H4 (cell line): ENCODE measurements around the gene HDGF. TPM values are rescaled to one million over a fixed set of nuclear protein-coding genes. Genes with fewer than 3 reads are reported as not detected.

Source experiments
- DNase-seq: peaks from one replicate; pipeline ENCODE4 v3.0.0-alpha.2; 2015; ENCODE audit warnings: low spot score
- total RNA-seq: library from RNA; depleted of rRNA; stranded (reverse); fragments of >200 nt; shearing (Covaris generic); gene quantifications from 2 replicates; pipeline ENCODE4 v1.2.3, GENCODE V29; 2014; rRNA removed

HDGF gene
- total RNA-seq, 1 experiment from 2014 or later: 168 TPM

DNA sequence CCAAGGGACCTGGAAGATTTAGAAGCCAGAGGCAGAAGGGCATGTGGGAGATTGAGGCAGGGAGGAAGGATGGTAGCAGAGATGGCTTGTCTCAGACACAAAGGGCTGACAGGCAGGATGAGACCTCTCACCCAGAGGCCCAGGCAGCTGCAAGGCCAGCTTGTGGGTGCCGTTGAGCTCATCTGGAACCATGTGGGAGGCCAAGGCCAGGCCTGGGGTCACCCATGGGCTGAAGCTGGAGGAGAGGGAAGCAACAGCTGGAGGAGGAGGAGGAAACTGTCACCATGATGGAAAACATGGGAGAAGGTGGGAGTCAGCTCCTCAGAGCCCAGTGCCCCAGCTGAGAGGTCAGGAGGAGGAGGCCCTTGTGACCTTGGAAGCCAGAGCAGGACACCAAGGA lies 52.5 kb downstream of the HDGF start:
- DNase-seq: no peak

DNA sequence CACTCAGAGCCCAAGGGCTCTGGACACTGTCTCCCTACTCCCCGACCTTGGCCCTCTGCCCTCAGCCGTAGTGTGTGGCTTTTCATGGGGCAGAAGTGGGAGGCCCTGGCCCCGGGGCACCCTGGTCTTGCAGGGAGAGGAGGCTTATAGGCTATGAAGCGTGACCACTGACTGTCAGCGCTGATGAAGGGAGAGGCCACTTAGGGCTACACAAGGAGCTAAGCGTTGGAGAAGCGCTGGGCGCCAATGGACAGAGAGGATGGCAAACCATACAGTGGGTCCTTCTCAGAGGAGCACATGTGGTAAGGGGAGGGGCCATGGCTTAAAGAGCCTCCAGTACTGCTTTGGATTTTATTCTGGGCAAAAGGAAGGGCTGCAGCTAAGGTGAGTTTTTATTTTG lies 54.0 kb downstream of the HDGF start:
- no peak for DNase-seq

- no peak for DNase-seq
These were observed 54.7 kb downstream of the HDGF start for GRCh38 chr1:156696755-156697154.

DNA sequence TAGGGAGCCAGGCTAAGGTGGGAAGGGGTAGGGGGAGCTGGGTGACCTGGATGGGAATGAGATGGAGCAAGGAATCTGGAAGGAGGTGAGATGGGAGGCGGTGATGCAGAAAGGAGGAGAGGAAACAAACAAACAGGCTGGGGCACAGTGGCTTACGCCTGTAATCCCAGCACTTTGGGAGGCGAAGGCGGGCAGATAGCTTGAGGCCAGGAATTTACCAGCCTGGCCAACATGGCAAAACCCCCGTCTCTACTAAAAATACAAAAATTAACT lies 56.8 kb downstream of the HDGF start:
- no peak for DNase-seq

DNA sequence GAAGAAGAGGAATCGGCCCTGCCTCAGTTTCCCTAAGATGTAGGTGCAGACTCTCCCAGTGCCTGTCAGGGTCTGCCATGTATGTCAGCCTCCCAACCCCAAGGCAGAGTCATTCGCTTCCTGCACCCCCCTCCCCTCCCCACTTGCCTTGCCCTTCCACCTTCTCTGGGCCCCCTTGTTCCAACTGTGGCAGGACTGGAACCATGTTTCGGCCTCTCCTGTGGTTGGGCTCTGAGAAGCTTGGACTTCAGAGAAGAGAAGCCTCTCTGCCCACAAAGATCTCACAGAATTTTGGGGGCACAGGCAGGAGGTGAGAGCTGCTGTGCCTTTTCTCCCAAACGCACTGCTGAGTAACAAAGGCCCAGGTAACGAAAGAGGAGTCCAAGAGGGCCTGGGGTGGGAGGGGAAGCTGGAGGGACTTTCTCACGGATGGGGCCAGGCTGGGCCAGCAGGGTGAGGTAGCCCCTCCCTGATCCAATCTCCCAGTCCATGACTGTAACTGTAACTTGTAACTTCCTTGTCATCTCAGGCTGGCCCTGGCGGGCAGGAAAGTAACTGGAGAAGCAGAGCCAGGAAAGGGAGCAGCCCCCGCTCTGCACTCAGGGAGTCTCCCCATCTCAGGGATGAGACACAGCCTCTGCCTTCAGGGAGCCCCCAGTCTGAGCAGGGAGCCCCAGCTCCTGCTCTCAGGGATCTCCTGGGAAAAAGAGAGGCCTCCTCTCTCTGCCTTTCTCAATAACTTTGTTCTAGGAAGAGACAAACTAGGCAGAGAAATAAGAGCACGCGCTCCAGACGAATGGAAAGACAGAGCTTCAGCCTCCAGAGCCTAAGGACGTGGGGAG lies 57.4 kb downstream of the HDGF start:
- DNase-seq: no peak

- DNase-seq: no peak
These were observed 58.3 kb downstream of the HDGF start for GRCh38 chr1:156692925-156693847.

DNA sequence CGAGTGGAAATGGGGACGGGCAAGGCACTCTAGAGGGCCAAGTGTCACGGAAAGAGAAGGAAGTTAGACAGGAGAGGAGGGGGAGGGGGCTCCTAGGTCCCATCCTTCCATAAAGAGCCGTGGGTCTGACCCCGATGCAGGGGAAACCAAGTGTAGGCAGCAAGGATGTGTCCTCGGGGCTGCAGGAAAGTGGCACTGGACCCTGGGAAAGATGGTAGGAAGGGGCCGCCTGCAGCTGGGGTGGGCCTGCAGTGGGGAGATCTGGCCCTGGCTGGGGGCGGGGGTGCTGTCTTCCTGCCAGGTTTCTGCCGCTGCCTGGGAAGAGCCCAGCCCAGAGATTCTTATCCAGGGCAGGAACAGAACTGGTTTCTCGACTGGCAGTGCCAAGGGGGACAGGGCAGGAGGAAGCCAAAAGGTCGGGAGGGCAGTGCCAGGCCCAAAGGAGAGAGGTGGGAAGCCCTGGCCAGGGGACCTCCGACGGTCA lies 59.0 kb downstream of the HDGF start:
- DNase-seq: no peak

Other genes starting within 250 kb of the HDGF start
- 9.2 and 12.7 TPM in 2 replicates for gene IQGAP3, start 179.1 kb downstream of the HDGF start, total RNA-seq
- gene TTC24, start 172.0 kb downstream of the HDGF start, total RNA-seq: not detected in 2 replicates
- gene NAXE, start 159.9 kb downstream of the HDGF start, total RNA-seq: 212 and 242 TPM in 2 replicates
- gene GPATCH4, start 150.2 kb downstream of the HDGF start, total RNA-seq: 31.8 and 49.3 TPM in 2 replicates
- not detected in 2 replicates for gene HAPLN2, start 132.3 kb downstream of the HDGF start, total RNA-seq
- 0.06 TPM in 1 of 2 replicates, not detected in the other for gene BCAN, start 109.6 kb downstream of the HDGF start, total RNA-seq
- gene NES, start 74.3 kb downstream of the HDGF start, total RNA-seq: 0.41 and 0.48 TPM in 2 replicates
- gene CRABP2, start 46.1 kb downstream of the HDGF start, total RNA-seq: 0.95 and 3.8 TPM in 2 replicates
- gene METTL25B, start 23.2 kb downstream of the HDGF start, total RNA-seq: 11.6 and 20.0 TPM in 2 replicates
- 22.2 and 27.0 TPM in 2 replicates for gene ISG20L2, start 22.9 kb downstream of the HDGF start, total RNA-seq
- 82.2 and 96.3 TPM in 2 replicates for gene MRPL24, start 10.6 kb downstream of the HDGF start, total RNA-seq
- gene PRCC, start 15.9 kb upstream of the HDGF start, total RNA-seq: 22.2 and 36.2 TPM in 2 replicates
- gene SH2D2A, start 65.2 kb upstream of the HDGF start, total RNA-seq: 2.5 TPM in 2 replicates
- gene INSRR, start 107.4 kb upstream of the HDGF start, total RNA-seq: not detected in 2 replicates
- 0.10 TPM in 1 of 2 replicates, not detected in the other for gene NTRK1, start 109.2 kb upstream of the HDGF start, total RNA-seq
- gene PEAR1, start 142.0 kb upstream of the HDGF start, total RNA-seq: not detected in 2 replicates
- not detected in 2 replicates for gene LRRC71, start 169.0 kb upstream of the HDGF start, total RNA-seq